HepG2 (cell line): ENCODE data around the gene CD46. TPM values are rescaled to one million over a fixed set of nuclear protein-coding genes. Genes with fewer than 3 reads are reported as not detected.
A peak's percentile ranks its signal among the peaks of the same experiment; 100 is the strongest.

Source experiments
- ATAC-seq: fragments of 200-7000 bp; cut with Tn5 transposase; 3 replicates; pipeline ENCODE4 v1.9.1; 2020; ENCODE audit warnings: mild to moderate bottlenecking, moderate library complexity
- BruUV-seq: library from RNA; stranded (reverse); fragments of 400-500 nt; replicated peaks from 2 replicates; lab custom pipeline; 2021; lab: Mats Ljungman, UMichigan
- CTCF ChIA-PET: fragments of 300-600 bp; formaldehyde crosslinking; extraction: SDS; loops from one replicate; lab custom pipeline; 2021; ENCODE audit warnings: low total read pairs, inconsistent platforms, low intra/inter-chr PET ratio; lab: Yijun Ruan, JAX
- POLR2A ChIA-PET: fragments of 350-600 bp; sonication (Branson Sonifier 250); formaldehyde crosslinking; loops from one replicate; lab custom pipeline; 2020; ENCODE audit warnings: antibody characterized with exemption, inconsistent platforms; lab: Yijun Ruan, JAX
- DNase-seq: peaks from one replicate; pipeline ENCODE4 v3.0.0-alpha.2; 2015; ENCODE audit warnings: low spot score
- FAIRE-seq: peaks from 3 replicates; lab custom pipeline; 2011; peaks lifted over from hg19 to GRCh38; lab: Jason Lieb, UNC
- H2AFZ ChIP-seq: one replicate; pipeline ENCODE4 v1.6.1; 2011; ENCODE audit warnings: low read length, inconsistent platforms
- H3K27ac ChIP-seq: fragments of 300-600 bp; 3 replicates; pipeline ENCODE4 v1.8.0; 2011; ENCODE audit warnings: mixed run types, mild to moderate bottlenecking, mixed read lengths, low read length, inconsistent platforms; ENCODE audit not compliant: insufficient read depth; ENCODE audit errors: extremely low read length
- H3K27me3 ChIP-seq, 2 experiments: fragments of 200-600 bp in 1 of 2; 2 replicates in 1 of 2; 3 replicates in 1 of 2; pipeline versions ENCODE4 v1.6.0 to v1.8.0; 2011; ENCODE audit warnings: low read length in 2 of 2, mild to moderate bottlenecking in 2 of 2, moderate library complexity in 2 of 2, inconsistent platforms in 1 of 2; ENCODE audit not compliant: insufficient read depth in 2 of 2, control insufficient read depth in 1 of 2
- H3K36me3 ChIP-seq, 2 experiments: fragments of 200-600 bp in 1 of 2; replicated peaks in 1 of 2; 2 replicates in 1 of 2; 3 replicates in 1 of 2; pipeline versions ENCODE4 v1.5.1 to v1.8.0; 2011; ENCODE audit warnings: low read length in 2 of 2, inconsistent platforms in 1 of 2; ENCODE audit not compliant: insufficient read depth in 2 of 2, control insufficient read depth in 1 of 2
- H3K4me1 ChIP-seq: 2 replicates; pipeline ENCODE4 v1.5.1; 2012; ENCODE audit warnings: low read length, inconsistent platforms; ENCODE audit not compliant: insufficient read depth
- H3K4me2 ChIP-seq: 2 replicates; pipeline ENCODE4 v1.6.0; 2011; ENCODE audit warnings: low read depth, low read length, inconsistent platforms
- H3K4me3 ChIP-seq, 3 experiments: fragments of 200-600 bp in 1 of 3; sonication (generic), shearing (Covaris generic) in 1 of 3; replicated peaks in 1 of 3; 2 replicates each; pipeline ENCODE4 v1.5.1; 2011 to 2016; ENCODE audit warnings: low read length in 3 of 3, inconsistent platforms in 2 of 3, low read depth in 2 of 3, mild to moderate bottlenecking in 2 of 3, control low read depth in 1 of 3, mixed read lengths in 1 of 3; ENCODE audit not compliant: insufficient read depth in 1 of 3
- H3K79me2 ChIP-seq: one replicate; pipeline ENCODE4 v1.6.1; 2011; ENCODE audit warnings: low read length, inconsistent platforms; ENCODE audit not compliant: insufficient read depth
- H3K9ac ChIP-seq: 2 replicates; pipeline ENCODE4 v1.6.0; 2011; ENCODE audit warnings: mild to moderate bottlenecking, low read depth, low read length, inconsistent platforms; ENCODE audit not compliant: insufficient read depth
- H3K9me3 ChIP-seq: 2 replicates; pipeline ENCODE4 v1.5.1; 2012; ENCODE audit warnings: mild to moderate bottlenecking, low read length
- H4K20me1 ChIP-seq: 2 replicates; pipeline ENCODE4 v1.6.0; 2011; ENCODE audit warnings: inconsistent platforms, mild to moderate bottlenecking, low read length, moderate library complexity; ENCODE audit not compliant: insufficient read depth
- ARID2 ChIP-seq: sonication (generic); formaldehyde crosslinking; IDR thresholded peaks from 2 replicates; pipeline ENCODE4 v1.8.1; 2022; ENCODE audit warnings: mild to moderate bottlenecking, missing genetic modification reagents, borderline replicate concordance
- HNF1A ChIP-seq, 2 experiments: sonication (generic) in 1 of 2; formaldehyde crosslinking in 1 of 2; IDR thresholded peaks; 2 replicates each; pipeline versions ENCODE4 v1.4.0 to v1.6.1; 2016 to 2020; ENCODE audit warnings: borderline replicate concordance in 1 of 2, low read depth in 1 of 2, mild to moderate bottlenecking in 1 of 2, missing genetic modification reagents in 1 of 2
- MTERF4 ChIP-seq: sonication (generic); formaldehyde crosslinking; IDR thresholded peaks from 2 replicates; pipeline ENCODE4 v1.8.0; 2023; ENCODE audit warnings: mild to moderate bottlenecking, missing genetic modification reagents
- MYPOP ChIP-seq: sonication (generic); formaldehyde crosslinking; IDR thresholded peaks from 2 replicates; pipeline ENCODE4 v1.8.1; 2023; ENCODE audit warnings: mild to moderate bottlenecking, moderate library complexity, missing genetic modification reagents
- NFE2L1 ChIP-seq: sonication (generic); formaldehyde crosslinking; IDR thresholded peaks from 2 replicates; pipeline ENCODE4 v1.4.0; 2020; ENCODE audit warnings: missing genetic modification reagents, mild to moderate bottlenecking, borderline replicate concordance
- SMAD9 ChIP-seq: sonication (generic); formaldehyde crosslinking; IDR thresholded peaks from 2 replicates; pipeline ENCODE4 v1.5.1; 2020; ENCODE audit warnings: mild to moderate bottlenecking, missing genetic modification reagents
- SOX5 ChIP-seq: IDR thresholded peaks from 2 replicates; pipeline ENCODE4 v1.6.1; 2016; ENCODE audit warnings: borderline replicate concordance
- SP4 ChIP-seq: sonication (generic); formaldehyde crosslinking; IDR thresholded peaks from 2 replicates; pipeline ENCODE4 v1.8.1; 2023; ENCODE audit warnings: mild to moderate bottlenecking, missing genetic modification reagents
- STAT6 ChIP-seq: sonication (generic); formaldehyde crosslinking; IDR thresholded peaks from 2 replicates; pipeline ENCODE4 v1.4.0; 2020; ENCODE audit warnings: missing genetic modification reagents, mild to moderate bottlenecking, borderline replicate concordance
- TGIF2 ChIP-seq: IDR thresholded peaks from 2 replicates; pipeline ENCODE4 v1.6.1; 2016; ENCODE audit warnings: control low read depth, missing compliant biosample characterization
- ZNF335 ChIP-seq: sonication (generic); formaldehyde crosslinking; IDR thresholded peaks from 2 replicates; pipeline ENCODE4 v1.4.0; 2020; ENCODE audit warnings: missing genetic modification reagents
- ZNF747 ChIP-seq: sonication (generic); formaldehyde crosslinking; IDR thresholded peaks from 2 replicates; pipeline ENCODE4 v1.8.1; 2023; ENCODE audit warnings: missing genetic modification reagents, mild to moderate bottlenecking, borderline replicate concordance
- ZNF790 ChIP-seq: sonication (generic); formaldehyde crosslinking; IDR thresholded peaks from 2 replicates; pipeline ENCODE4 v1.8.0; 2022; ENCODE audit warnings: missing genetic modification reagents, mild to moderate bottlenecking, borderline replicate concordance
- ZNF879 ChIP-seq: sonication (generic); formaldehyde crosslinking; IDR thresholded peaks from 2 replicates; pipeline ENCODE4 v1.8.1; 2023; ENCODE audit warnings: missing genetic modification reagents
- WGBS: methylation state at CpG from one replicate; pipeline ENCODE4 v1.1.6; 2017; ENCODE audit warnings: low lambda C conversion rate; 5-methylcytosine and 5-hydroxymethylcytosine counted together
- in situ Hi-C: cut with HindIII; loops from 2 replicates; pipeline ENCODE4 v1.10.0; 2017; ENCODE audit warnings: low pct_unique_long_range_greater_than_20kb; ENCODE audit not compliant: extremely low pct_ligation_motif_present
- intact Hi-C: fragments of 100-400 bp; cut with micrococcal nuclease; formaldehyde crosslinking; loops from one replicate; pipeline ENCODE4 v1.10.0; 2022; ENCODE audit not compliant: unreplicated experiment
- polyA plus RNA-seq, 8 experiments: library from polyadenylated mRNA; depleted of rRNA in 3 of 8; stranded (reverse) in 7 of 8; unstranded in 1 of 8; fragments of >200 nt; fragmentation: Illumina TruSeq in 4 of 8; extraction: Trizol in 4 of 8; gene quantifications; 2 replicates each; pipeline versions ENCODE4 v1.2.1 to v1.2.3, GENCODE V29; 2011 to 2016; ENCODE audit warnings: low read depth in 4 of 8, missing spikeins in 1 of 8, mixed read lengths in 1 of 8; ENCODE audit not compliant: insufficient read depth in 1 of 8
- total RNA-seq, 5 experiments: library from RNA; depleted of rRNA; stranded (reverse); fragments of >200 nt; fragmentation: Illumina TruSeq; extraction: Trizol; gene quantifications; 2 replicates each; pipeline ENCODE4 v1.2.3, GENCODE V29; 2016; ENCODE audit warnings: low read depth in 1 of 5

Gene CD46
- total and polyA plus RNA-seq, 2 of the 13 experiments (the other 11 are each of a cell fraction or from before 2014, with no cell fraction given), result 130 to 277 TPM

- TF ChIP-seq ZNF335, result peak; percentile 60; the same call in 1 of the 2 replicates
- TF ChIP-seq HNF1A (IDR thresholded peaks at IDR 0.05; ENCODE audit: low read depth), result 0 out of 2 replicates have a peak, but pooled peaks have one; percentile 21
- no peak for TF ChIP-seq HNF1A (CRISPR knock-in tag; IDR thresholded peaks at IDR 0.05; ENCODE audit: borderline replicate concordance)
- no peak for TF ChIP-seq TGIF2
- no peak for TF ChIP-seq SMAD9 (CRISPR knock-in tag)
- peak; percentile 11; the same call in 1 of the 2 replicates for TF ChIP-seq ZNF790 (CRISPR knock-in tag)
- TF ChIP-seq SP4 (CRISPR knock-in tag), result peak; percentile 96
- TF ChIP-seq NFE2L1 (CRISPR knock-in tag), result no peak
These were observed at the start of gene CD46 (continued) for GRCh38 chr1:207751790-207752455.

GRCh38 chr1:207702317-207702716 lies 49.5 kb upstream of the CD46 start:
- ChIA-PET CTCF (no interaction called here), POLR2A (no interaction called here)
- BruUV-seq, result no TSS peak
- no peak overlapping the region for H3K9ac ChIP-seq
- no peak overlapping the region for H3K4me3 ChIP-seq
- no peak overlapping the region for H3K27ac ChIP-seq
- intact Hi-C loops (no loop called here), in situ Hi-C loops (no loop called here)
- H2AFZ ChIP-seq, result no peak overlapping the region
- H3K36me3 ChIP-seq, result no peaks in the 10 kb centered on the region
- H3K79me2 ChIP-seq, result no peaks in the 10 kb centered on the region
- H4K20me1 ChIP-seq, result no peaks in the 10 kb centered on the region
- no peaks in the 10 kb centered on the region for H3K27me3 ChIP-seq
- 13% methylated on average over 1 of the region's 1 CpG for WGBS
- H3K4me1 ChIP-seq, result no peaks in the 10 kb centered on the region
- DNase-seq (no peak), ATAC-seq (no peak), FAIRE-seq (no peak)
- H3K9me3 ChIP-seq, result no peaks in the 10 kb centered on the region
- no peak overlapping the region for H3K4me2 ChIP-seq
- TF ChIP-seq MTERF4, result no peak
- TF ChIP-seq ZNF879, result no peak
- no peak for TF ChIP-seq ZNF747 (CRISPR knock-in tag)
- no peak for TF ChIP-seq ARID2 (CRISPR knock-in tag)
- TF ChIP-seq STAT6 (CRISPR knock-in tag), result no peak
- no peak for TF ChIP-seq MYPOP (CRISPR knock-in tag)
- no peak for TF ChIP-seq SOX5 (CRISPR knock-in tag)
